ENCODE data around the gene LAPTM4A.

DNA sequence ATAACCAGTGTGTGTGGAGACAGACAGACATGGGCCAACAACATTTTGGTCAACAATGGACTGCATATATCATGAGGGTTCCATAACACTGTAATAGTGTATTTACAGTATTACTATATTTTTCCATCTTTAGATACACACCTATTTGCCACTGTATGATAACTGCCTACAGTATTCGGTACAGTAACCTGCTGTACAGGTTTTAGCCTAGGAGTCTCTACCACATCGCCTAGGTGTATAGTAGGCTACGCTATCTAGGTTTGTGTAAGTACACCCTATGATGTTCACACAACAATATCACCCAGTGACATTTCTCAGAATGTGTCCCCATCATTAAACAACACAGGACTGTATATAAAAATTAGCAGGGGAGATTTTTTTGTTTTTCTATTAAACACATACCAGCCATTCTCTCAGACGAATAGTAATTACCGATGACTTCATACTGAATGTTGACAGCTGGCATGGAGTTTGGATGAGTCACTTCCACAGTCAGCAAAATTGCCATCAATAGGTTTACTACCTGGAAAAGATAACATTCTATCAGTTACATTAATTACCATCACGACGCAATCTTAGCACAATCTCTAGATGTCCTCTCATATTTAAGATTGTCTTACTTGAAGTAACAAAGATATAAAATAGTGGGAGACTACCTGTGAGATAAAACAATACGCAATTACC, 10.8 kb downstream of the LAPTM4A start:
- no peak for TF ChIP-seq REST (IDR thresholded peaks at IDR 0.05; ENCODE audit: low read depth, low read length)
- no peak for TF ChIP-seq SMC3 (IDR thresholded peaks at IDR 0.05; ENCODE audit: borderline replicate concordance, low read length)
- no peak for TF ChIP-seq POLR2AphosphoS5 (IDR thresholded peaks at IDR 0.05; ENCODE audit: low read length)
- TF ChIP-seq POLR2A (IDR thresholded peaks at IDR 0.05; ENCODE audit: low read depth, low read length): no peak
- no peak for TF ChIP-seq GABPA (IDR thresholded peaks at IDR 0.05; ENCODE audit: low read depth)
- TF ChIP-seq SREBF2 (IDR thresholded peaks at IDR 0.05; ENCODE audit: low read length): no peak
- TF ChIP-seq CTCF (IDR thresholded peaks at IDR 0.05 in 2 of 3, conservative IDR thresholded peaks at IDR 0.05 in 1 of 3; ENCODE audit: control insufficient read depth in 2 of 3, extremely low read depth in 1 of 3, insufficient read depth in 1 of 3, low read depth in 3 of 3, low read length in 3 of 3): no peak
